Measurements from ENCODE around the gene KCNMB2.

Gene KCNMB2

DNA sequence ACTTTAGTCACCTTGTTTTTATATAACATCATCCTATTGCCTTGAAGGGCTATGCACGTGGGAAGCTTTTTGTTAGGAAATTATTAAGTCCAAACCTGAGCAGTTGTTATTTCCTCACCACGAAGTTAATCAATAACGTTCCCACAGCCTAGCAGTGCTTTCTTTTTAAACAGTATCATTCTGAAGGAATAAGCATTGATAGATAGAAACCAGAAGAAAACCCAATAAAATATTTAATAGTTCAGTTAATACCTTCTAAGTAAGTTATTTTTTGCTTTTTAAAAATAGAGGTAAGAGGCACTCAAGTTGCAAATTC, 149.3 kb downstream of the KCNMB2 start:
- no peak overlapping the region for H3K9ac ChIP-seq (ENCODE audit: low read length)
- H3K9me3 ChIP-seq (ENCODE audit: insufficient read depth, low read length) = no peaks in the 10 kb centered on the region
- no peak overlapping the region for H3K4me2 ChIP-seq (ENCODE audit: low read length)
- H3K27me3 ChIP-seq (ENCODE audit: low read depth, low read length) = no peaks in the 10 kb centered on the region
- no peak overlapping the region for H3K4me3 ChIP-seq (ENCODE audit: low read length)
- H3K4me1 ChIP-seq (ENCODE audit: low read length) = no peaks in the 10 kb centered on the region
- no peak for TF ChIP-seq EZH2phosphoT487 (IDR thresholded peaks at IDR 0.05; ENCODE audit: low read depth)
- H4K20me1 ChIP-seq (ENCODE audit: insufficient read depth, low read length) = no peaks in the 10 kb centered on the region
- H2AFZ ChIP-seq (ENCODE audit: low read depth, low read length) = no peak overlapping the region
- H3K79me2 ChIP-seq (ENCODE audit: low read length) = no peaks in the 10 kb centered on the region
- no peak overlapping the region for H3K27ac ChIP-seq (ENCODE audit: low read length)
- H3K36me3 ChIP-seq (replicated peaks; ENCODE audit: low read depth, low read length) = no peaks in the 10 kb centered on the region

DNA sequence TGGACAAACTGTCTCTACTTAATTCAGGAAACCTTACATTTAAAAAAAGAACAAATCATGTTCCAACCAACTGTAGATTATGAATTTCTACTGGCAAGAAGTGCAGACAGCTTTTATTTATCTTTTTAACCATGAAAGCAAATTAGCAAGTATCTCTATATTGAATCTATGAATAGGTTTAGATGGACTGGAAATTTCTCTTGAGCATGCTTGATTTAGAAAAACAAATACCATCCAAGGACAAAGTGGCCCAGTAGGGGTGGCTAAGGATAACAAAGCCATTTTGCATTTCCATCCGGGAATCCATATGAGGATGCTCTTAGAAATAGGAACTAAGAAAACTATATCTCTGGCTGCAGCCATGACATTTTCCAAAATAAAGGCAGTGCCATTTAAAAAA, 150.6 kb downstream of the KCNMB2 start:
- H3K79me2 ChIP-seq (ENCODE audit: low read length) = no peaks in the 10 kb centered on the region
- no peak overlapping the region for H2AFZ ChIP-seq (ENCODE audit: low read depth, low read length)
- H3K9me3 ChIP-seq (ENCODE audit: insufficient read depth, low read length) = no peaks in the 10 kb centered on the region
- H3K4me1 ChIP-seq (ENCODE audit: low read length) = no peaks in the 10 kb centered on the region
- H3K9ac ChIP-seq (ENCODE audit: low read length) = no peak overlapping the region
- no peak overlapping the region for H3K4me3 ChIP-seq (ENCODE audit: low read length)
- H3K4me2 ChIP-seq (ENCODE audit: low read length) = no peak overlapping the region
- no peaks in the 10 kb centered on the region for H4K20me1 ChIP-seq (ENCODE audit: insufficient read depth, low read length)
- TF ChIP-seq, protein P1, sequence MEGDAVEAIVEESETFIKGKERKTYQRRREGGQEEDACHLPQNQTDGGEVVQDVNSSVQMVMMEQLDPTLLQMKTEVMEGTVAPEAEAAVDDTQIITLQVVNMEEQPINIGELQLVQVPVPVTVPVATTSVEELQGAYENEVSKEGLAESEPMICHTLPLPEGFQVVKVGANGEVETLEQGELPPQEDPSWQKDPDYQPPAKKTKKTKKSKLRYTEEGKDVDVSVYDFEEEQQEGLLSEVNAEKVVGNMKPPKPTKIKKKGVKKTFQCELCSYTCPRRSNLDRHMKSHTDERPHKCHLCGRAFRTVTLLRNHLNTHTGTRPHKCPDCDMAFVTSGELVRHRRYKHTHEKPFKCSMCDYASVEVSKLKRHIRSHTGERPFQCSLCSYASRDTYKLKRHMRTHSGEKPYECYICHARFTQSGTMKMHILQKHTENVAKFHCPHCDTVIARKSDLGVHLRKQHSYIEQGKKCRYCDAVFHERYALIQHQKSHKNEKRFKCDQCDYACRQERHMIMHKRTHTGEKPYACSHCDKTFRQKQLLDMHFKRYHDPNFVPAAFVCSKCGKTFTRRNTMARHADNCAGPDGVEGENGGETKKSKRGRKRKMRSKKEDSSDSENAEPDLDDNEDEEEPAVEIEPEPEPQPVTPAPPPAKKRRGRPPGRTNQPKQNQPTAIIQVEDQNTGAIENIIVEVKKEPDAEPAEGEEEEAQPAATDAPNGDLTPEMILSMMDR (IDR thresholded peaks at IDR 0.05; ENCODE audit: low read depth, low read length) = no peak
- no peak for TF ChIP-seq EZH2phosphoT487 (IDR thresholded peaks at IDR 0.05; ENCODE audit: low read depth)
- H3K27me3 ChIP-seq (ENCODE audit: low read depth, low read length) = no peaks in the 10 kb centered on the region
- H3K27ac ChIP-seq (ENCODE audit: low read length) = no peak overlapping the region
- H3K36me3 ChIP-seq (replicated peaks; ENCODE audit: low read depth, low read length) = no peaks in the 10 kb centered on the region

DNA sequence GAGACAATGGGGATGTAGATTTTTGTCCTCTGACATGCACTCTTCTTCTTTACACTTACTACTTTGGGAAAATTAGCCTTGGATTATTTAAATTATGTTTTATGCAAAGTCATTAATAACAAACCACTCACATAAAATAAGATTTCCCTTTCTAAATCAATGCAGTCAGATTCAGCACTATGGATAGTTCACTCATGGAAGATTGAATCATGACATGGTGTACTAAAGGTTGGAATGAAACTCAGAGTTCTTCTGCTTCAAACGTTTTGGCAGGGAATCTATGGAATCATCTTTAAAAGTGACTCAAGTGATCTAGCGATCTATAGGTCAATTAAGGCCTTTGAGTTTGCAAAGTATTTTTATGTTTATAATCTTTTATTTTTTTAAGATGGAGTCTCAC, 154.3 kb downstream of the KCNMB2 start:
- TF ChIP-seq, protein P1 (IDR thresholded peaks at IDR 0.05; ENCODE audit: low read depth, low read length) = no peak
- TF ChIP-seq EZH2phosphoT487 (IDR thresholded peaks at IDR 0.05; ENCODE audit: low read depth) = no peak
- Histone ChIP-seq H3K27ac (ENCODE audit: low read length) (no peak overlapping the region), H3K4me1 (ENCODE audit: low read length) (no peaks in the 10 kb centered on the region), H3K4me2 (ENCODE audit: low read length) (no peak overlapping the region), H3K27me3 (ENCODE audit: low read depth, low read length) (no peaks in the 10 kb centered on the region), H3K36me3 (replicated peaks; ENCODE audit: low read depth, low read length) (no peaks in the 10 kb centered on the region), H3K9me3 (ENCODE audit: insufficient read depth, low read length) (no peaks in the 10 kb centered on the region), H3K9ac (ENCODE audit: low read length) (no peak overlapping the region), H3K4me3 (ENCODE audit: low read length) (no peak overlapping the region), H4K20me1 (ENCODE audit: insufficient read depth, low read length) (no peaks in the 10 kb centered on the region), H2AFZ (ENCODE audit: low read depth, low read length) (no peak overlapping the region), H3K79me2 (ENCODE audit: low read length) (no peaks in the 10 kb centered on the region)

DNA sequence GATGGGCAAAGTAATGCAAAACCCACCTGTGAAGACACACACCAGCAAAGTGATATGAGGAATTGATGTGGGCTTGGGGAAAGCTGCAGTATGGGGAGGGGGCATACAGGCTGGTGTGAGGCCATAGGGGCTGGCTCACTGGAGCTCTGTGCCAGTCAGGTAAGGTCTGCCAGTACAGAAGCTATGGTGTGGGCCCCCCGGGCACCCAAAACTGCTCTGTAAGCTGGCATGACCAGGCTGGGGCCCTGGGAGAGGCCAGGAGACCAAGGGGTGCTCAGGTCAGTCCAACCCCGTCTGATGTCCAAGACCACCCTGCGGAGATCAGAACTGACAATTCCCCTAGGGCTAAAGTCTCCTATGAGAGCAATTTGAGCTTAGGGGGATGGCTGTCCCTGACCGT, 163.1 kb downstream of the KCNMB2 start:
- Histone ChIP-seq H3K9me3 (ENCODE audit: insufficient read depth, low read length) (no peaks in the 10 kb centered on the region), H3K4me1 (ENCODE audit: low read length) (no peaks in the 10 kb centered on the region), H3K27ac (ENCODE audit: low read length) (no peak overlapping the region), H3K27me3 (ENCODE audit: low read depth, low read length) (no peaks in the 10 kb centered on the region), H3K9ac (ENCODE audit: low read length) (no peak overlapping the region), H3K4me2 (ENCODE audit: low read length) (no peak overlapping the region), H3K4me3 (ENCODE audit: low read length) (no peak overlapping the region), H3K79me2 (ENCODE audit: low read length) (no peaks in the 10 kb centered on the region), H2AFZ (ENCODE audit: low read depth, low read length) (no peak overlapping the region), H4K20me1 (ENCODE audit: insufficient read depth, low read length) (no peaks in the 10 kb centered on the region), H3K36me3 (replicated peaks; ENCODE audit: low read depth, low read length) (no peaks in the 10 kb centered on the region)
- TF ChIP-seq, protein P1 (IDR thresholded peaks at IDR 0.05; ENCODE audit: low read depth, low read length) = no peak
- no peak for TF ChIP-seq EZH2phosphoT487 (IDR thresholded peaks at IDR 0.05; ENCODE audit: low read depth)

DNA sequence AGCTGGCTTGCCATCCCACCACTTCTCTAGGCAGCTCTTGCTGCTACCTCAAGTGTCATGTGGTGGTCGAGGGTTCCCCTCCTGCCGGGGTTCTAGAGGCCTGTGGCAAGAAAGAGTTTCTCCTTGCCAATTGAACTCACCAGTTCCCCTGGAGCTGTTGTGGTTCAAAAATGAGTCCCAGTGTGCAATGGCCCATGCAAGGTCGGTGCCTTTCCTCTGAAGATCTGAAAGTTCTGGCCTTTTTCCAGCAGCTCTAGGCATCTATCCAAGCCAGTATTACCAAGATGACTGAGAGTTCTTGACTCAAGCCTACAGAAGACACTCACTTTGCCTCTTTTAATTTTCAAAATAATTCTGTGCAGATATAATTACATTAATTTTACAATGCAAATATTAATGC, 163.6 kb downstream of the KCNMB2 start:
- H2AFZ ChIP-seq (ENCODE audit: low read depth, low read length) = no peak overlapping the region
- no peaks in the 10 kb centered on the region for H3K36me3 ChIP-seq (replicated peaks; ENCODE audit: low read depth, low read length)
- H4K20me1 ChIP-seq (ENCODE audit: insufficient read depth, low read length) = no peaks in the 10 kb centered on the region
- H3K4me1 ChIP-seq (ENCODE audit: low read length) = no peaks in the 10 kb centered on the region
- H3K27me3 ChIP-seq (ENCODE audit: low read depth, low read length) = no peaks in the 10 kb centered on the region
- H3K9ac ChIP-seq (ENCODE audit: low read length) = no peak overlapping the region
- no peak overlapping the region for H3K27ac ChIP-seq (ENCODE audit: low read length)
- H3K4me3 ChIP-seq (ENCODE audit: low read length) = no peak overlapping the region
- no peaks in the 10 kb centered on the region for H3K79me2 ChIP-seq (ENCODE audit: low read length)
- TF ChIP-seq, protein P1 (IDR thresholded peaks at IDR 0.05; ENCODE audit: low read depth, low read length) = no peak
- no peak for TF ChIP-seq EZH2phosphoT487 (IDR thresholded peaks at IDR 0.05; ENCODE audit: low read depth)
- no peak overlapping the region for H3K4me2 ChIP-seq (ENCODE audit: low read length)
- H3K9me3 ChIP-seq (ENCODE audit: insufficient read depth, low read length) = no peaks in the 10 kb centered on the region

Data from OCI-LY3 (cell line).